PFSK-1 (cell line): ENCODE results near the gene BTBD16.

Source experiments
- FOXP2 ChIP-seq: optimal IDR thresholded peaks from 2 replicates; pipeline ENCODE3; 2011; ENCODE audit warnings: borderline replicate concordance, control low read depth, inconsistent platforms; ENCODE audit not compliant: insufficient read depth; ENCODE audit errors: extremely low read length, extremely low read depth
- POLR2AphosphoS5 ChIP-seq: IDR thresholded peaks from 2 replicates; pipeline ENCODE4 v1.6.1; 2012; ENCODE audit warnings: low read depth, mild to moderate bottlenecking, control low read depth, low read length, moderate library complexity
- REST ChIP-seq, 2 experiments: IDR thresholded peaks; 2 replicates each; pipeline versions ENCODE4 v1.6.1 to v1.8.0; 2011 to 2012; ENCODE audit warnings: low read depth in 2 of 2, low read length in 2 of 2, control low read depth in 1 of 2, inconsistent platforms in 1 of 2, mild to moderate bottlenecking in 1 of 2, moderate library complexity in 1 of 2; ENCODE audit not compliant: insufficient read depth in 1 of 2
- SIN3A ChIP-seq: IDR thresholded peaks from 2 replicates; pipeline ENCODE4 v1.6.1; 2012; ENCODE audit warnings: mild to moderate bottlenecking, low read length, moderate library complexity, borderline replicate concordance; ENCODE audit not compliant: insufficient read depth
- TAF1 ChIP-seq: IDR thresholded peaks from 2 replicates; pipeline ENCODE4 v1.6.1; 2012; ENCODE audit warnings: low read length, control low read depth, borderline replicate concordance; ENCODE audit not compliant: insufficient read depth

The BTBD16 gene

GRCh38 chr10:122288917-122289316 is 17.8 kb downstream of the BTBD16 start:
- TF ChIP-seq POLR2AphosphoS5 (no peak), SIN3A (no peak), FOXP2 (no peak), TAF1 (no peak), REST (IDR thresholded peaks at IDR 0.05; ENCODE audit: insufficient read depth in 1 of 2, low read depth in 2 of 2, low read length in 2 of 2) (no peak)

DNA sequence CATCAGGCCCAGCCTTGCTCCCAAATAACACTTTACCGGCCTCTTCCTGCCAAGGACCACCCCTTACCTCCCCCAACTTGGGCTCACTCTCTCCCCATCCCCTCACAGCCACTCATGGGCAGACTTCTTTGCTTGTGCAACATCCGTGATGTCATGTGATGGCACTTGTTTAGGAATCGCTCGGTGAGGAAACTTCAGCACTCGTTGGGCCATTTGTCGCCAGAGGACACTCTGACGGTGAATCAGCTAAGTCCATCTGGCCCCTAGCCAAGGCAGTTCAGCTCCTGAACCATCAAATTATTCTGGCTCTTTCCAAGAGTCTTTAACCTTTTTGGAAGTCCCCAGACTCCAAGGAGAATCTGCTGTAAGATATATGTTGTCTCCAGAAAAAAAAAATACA is 19.2 kb downstream of the BTBD16 start:
- TF ChIP-seq SIN3A (no peak), REST (IDR thresholded peaks at IDR 0.05; ENCODE audit: insufficient read depth in 1 of 2, low read depth in 2 of 2, low read length in 2 of 2) (no peak), FOXP2 (no peak), POLR2AphosphoS5 (no peak), TAF1 (no peak)

DNA sequence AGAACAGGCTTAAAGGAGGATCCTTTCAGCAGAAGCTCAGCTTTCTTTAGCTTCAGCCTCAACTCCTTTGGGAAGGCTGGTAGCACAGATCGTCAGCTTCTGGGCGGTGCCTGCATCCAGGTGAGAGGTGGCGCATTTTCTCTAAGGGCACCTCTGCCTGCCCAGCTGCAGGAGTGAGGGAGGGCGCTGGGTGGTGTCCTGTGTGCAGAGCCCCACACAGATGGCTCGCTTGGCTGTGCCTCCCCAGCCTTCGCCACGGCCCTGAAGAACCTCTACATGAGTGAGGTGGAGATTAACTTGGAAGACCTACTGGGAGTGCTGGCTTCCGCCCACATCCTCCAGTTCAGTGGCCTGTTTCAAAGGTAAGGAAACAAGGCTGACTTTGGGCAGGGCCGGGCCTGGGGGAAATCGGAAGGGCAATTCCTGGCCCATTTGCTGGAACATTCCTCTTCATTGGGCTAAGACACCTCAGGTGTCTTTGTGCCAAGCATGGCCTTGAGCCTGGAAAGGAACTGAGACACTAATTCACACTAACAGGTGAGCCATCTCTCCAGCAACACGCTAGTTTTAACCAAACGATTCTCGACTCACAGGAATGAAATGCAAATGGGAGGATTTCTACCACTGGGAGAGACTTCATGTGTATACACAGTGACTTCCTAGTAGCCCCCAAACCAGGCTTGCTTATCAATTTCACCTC is 19.9 kb downstream of the BTBD16 start:
- no peak for TF ChIP-seq REST (IDR thresholded peaks at IDR 0.05; ENCODE audit: insufficient read depth in 1 of 2, low read depth in 2 of 2, low read length in 2 of 2)
- TF ChIP-seq SIN3A = no peak
- TF ChIP-seq TAF1 = no peak
- no peak for TF ChIP-seq POLR2AphosphoS5
- no peak for TF ChIP-seq FOXP2

- TF ChIP-seq SIN3A (no peak), POLR2AphosphoS5 (no peak), FOXP2 (no peak), REST (IDR thresholded peaks at IDR 0.05; ENCODE audit: insufficient read depth in 1 of 2, low read depth in 2 of 2, low read length in 2 of 2) (no peak), TAF1 (no peak)
These were observed 20.6 kb downstream of the BTBD16 start for GRCh38 chr10:122291739-122292138.

- no peak for TF ChIP-seq FOXP2
- TF ChIP-seq SIN3A = no peak
- TF ChIP-seq POLR2AphosphoS5 = no peak
- TF ChIP-seq TAF1 = no peak
- no peak for TF ChIP-seq REST (IDR thresholded peaks at IDR 0.05; ENCODE audit: insufficient read depth in 1 of 2, low read depth in 2 of 2, low read length in 2 of 2)
These were observed 21.3 kb downstream of the BTBD16 start for GRCh38 chr10:122292376-122292775.
